Activated CD4-positive, alpha-beta T cell treated with anti-CD3 and anti-CD28 coated beads, Interleukin-2, amount 50 U/mL, for 1 hour (primary cell): ENCODE data around the gene ZNF778.

Experiments used
- DNase-seq: peaks from one replicate; pipeline ENCODE4 v3.0.0-alpha.2; 2020

ZNF778 gene

DNA sequence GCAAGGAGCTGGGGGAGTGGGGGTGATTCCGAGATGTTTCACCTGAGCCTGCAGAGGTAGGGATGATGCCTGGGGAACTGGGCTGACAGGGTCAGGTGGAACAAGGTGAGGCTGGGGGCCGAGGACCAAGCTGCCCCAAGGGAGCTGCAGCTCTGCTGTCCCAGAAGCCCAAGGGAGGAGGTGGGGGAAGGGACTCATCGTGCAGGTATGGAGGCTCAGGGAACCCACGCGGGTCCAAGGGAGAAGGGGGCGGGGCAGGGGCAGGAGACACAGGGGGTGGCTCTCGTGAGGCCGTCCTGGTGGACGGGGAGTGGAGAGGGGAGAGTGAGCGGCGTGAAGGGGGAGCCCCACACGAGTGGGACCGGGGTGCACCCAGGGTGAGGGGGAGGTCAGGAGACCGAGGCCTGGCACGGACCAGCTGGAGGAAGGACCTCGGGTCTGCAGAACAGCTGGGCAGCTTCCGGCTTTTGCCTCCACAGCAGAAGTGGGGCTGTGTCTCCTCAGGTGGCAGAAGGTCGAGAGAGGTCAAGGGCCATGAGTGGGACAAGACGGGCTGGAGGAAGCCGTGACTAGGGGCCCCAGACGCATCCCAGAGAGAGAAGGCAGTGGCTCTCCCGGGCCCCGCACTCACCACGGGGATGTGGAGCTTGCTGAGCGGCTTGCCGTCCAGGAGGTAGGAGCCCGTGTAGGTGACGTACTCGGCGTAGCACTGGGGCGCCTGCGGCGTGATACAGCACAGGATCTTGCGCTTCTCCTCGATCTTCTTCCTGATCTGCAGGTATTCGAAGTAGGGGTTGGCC is 61.1 kb downstream of the ZNF778 start:
- no peak for DNase-seq

DNA sequence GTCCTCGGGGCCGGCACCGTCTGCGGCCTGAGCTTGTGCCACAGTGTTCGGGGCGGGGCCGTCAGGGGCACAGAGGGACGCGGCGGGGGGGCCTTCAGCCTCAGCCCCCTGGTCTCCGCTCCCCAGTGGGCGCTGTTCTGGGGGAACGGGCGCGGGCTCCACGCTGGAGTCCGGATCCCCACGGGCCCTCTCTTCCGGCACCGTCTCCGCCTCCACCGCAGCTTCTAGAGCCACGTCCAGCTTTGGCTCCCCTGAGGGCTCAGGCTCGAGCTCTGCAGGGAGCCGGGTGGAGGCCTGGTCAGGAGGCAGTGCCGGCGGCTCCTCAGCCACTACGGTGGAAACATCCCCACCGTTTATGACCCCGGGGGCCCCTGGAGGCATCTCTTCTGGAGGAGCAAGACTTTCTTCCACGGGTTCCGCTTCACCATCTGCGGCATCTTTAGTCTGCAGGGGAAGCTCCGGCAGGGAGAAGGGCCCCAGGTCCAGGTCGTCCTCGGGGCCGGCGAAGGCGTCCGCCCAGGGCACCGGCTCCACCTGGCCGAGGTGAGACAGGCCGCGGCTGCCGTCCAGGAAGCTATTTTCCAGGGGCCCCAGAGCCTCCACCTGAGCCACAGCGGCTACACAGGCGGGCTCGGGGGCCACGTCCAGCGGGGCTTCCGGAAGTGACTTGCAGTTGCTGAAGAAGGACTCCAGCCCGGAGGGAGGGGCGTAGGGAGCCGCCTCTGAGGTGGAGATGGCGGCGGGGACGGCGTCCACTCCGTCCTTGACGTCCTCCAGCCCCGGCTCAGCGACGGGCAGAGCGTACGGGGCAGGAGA is 62.4 kb downstream of the ZNF778 start:
- DNase-seq = no peak

DNA sequence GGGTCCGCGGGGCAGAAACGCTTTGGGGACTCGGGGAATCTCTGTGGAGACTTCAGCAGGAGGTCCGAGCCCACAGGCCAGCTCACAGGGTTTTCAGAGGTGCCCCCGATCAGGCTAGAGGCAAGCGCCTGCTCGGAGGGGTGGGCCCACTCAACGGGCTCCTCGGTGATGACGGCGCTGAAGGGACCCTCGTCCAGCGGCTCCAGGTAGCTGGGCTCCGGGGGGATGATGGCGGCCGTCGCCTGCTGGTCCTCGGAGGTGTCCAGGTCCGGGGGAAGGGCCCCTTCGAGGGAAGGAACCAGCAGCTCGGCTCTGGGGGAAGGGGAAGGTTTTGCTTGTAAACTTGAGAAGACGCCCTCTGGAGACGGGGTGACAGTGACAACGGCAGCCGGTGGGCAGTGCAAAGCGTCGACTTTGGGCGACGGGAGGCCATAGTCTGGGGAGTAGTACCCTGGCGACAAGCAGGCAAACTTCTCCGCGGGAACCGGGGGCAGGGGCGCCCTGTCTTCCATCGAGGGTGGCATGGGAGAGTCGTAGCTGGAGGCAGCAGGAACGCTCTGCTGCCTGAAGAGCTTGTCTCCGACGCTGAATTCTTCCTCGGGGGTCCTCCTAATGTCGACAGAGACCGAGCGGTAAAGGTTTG is 63.2 kb downstream of the ZNF778 start:
- DNase-seq = no peak

DNA sequence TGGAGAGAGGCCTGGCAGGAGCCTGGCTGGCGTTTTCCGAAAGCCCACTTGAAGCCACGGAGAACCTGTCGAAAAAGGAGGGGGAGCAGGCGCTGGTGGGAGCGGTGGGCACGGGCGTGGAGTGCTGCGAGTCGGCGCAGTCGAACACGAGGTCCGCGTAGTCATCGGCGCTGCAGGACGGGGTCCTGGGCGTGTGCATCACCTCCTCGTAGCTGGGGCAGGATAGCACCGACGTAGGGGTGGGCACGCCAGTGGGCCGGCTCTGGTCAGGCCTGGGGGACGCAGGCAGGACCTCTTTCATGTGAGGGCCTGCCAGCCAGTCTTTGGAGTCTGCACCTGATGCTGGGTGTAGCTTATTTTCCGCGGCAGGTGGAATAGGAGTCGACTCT is 63.7 kb downstream of the ZNF778 start:
- no peak for DNase-seq

DNA sequence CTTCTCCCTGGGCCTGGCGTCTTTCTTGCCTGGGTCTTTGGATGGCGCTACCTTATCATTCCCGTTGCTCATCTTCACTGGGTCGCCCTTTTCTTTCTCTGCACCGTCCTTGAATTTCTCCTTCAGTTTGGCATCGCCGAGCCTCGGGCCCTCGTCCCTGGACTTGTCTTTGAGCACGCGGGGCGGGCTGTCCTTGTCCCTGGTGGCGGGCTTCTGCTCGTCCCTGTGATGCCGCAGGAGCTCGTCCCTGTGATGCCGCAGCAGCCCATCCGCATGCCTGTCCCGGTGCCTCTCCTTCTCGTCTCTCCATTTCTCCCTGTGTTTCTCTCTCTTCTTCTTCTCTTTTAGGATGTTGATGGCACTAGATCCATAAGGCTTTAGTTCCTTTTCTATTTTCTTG is 64.3 kb downstream of the ZNF778 start:
- DNase-seq = no peak

DNA sequence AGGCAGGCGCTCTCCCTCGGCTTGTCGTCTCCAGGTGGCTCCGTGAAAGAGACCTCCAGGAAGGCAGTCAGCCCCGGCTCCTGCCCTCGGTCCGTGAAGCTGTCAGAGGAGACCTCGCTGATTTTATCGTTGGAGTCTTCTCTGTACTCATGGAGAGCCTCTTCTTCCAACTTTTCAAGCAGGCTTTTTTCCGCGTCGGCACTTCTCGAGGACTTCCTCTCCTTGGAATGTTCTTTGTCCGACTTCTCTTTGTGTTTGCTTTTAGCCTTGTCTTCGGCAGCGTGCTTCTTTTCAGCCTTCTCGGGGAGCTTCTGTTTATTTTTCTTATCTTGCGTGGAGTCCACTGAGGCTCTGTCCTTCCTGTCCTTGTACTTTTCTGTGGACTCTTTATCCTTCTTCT is 65.0 kb downstream of the ZNF778 start:
- no peak for DNase-seq

DNA sequence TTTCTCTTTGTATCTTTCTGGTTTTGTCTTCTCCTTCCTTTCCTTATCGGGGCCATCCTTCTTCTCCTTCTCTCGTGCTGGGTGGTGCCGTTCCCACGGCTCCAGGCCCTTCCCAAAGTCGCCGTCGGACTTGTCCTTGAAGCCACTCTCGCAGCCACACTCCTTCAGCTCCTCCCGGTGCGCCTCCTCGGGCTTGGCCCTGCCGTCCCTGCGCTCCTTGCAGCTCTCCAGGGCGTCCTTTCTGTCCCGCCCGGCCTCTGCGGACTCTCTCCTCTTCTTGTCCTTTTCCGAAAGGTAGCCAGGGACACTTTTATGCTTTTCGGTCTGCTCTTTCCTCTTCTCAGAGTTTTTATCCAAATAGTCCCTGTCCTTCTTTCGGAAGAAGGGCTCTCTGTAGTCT is 65.9 kb downstream of the ZNF778 start:
- DNase-seq = no peak

DNA sequence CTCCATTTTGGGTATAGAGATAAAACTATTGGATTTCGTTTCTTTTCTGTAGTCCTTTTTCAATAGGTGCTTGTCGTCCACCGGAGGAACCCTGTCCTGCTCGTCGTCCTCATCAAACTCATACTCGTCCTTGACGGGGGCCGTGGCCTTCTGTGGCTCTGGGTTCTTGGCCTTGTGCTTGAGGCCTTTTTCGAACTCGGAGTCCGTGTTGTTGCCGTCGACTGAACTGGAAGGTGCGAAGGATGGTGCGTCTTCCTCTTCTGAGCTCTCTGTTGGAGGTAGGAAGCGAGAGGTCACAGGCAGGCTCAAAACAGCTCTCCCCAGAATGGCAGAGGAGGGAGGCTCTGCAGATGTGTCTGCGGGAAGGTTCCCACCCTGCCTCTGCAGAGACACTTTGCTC is 67.9 kb downstream of the ZNF778 start:
- DNase-seq = no peak

DNA sequence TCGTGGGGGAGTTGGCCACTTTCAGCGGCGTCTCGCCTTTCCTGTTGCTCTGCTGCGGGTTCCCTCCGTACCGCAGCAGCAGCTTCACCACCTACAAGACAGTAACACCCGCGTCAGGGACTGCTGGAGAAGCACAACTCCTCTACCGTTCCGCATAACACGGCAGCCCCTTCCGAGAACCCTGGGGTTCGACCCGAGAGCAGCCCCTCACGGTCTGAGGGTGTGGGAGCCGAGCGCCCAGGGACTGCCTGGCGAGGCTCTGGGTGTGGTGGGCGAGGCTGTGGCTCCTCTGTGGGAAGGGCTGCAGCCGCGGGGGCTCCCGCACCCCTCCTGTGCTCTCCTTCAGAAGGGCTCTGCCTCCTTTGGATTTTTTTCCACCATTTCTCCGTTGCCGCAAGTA is 68.6 kb downstream of the ZNF778 start:
- no peak for DNase-seq
